ENCODE results near the gene FOXJ3.
A peak's percentile ranks its signal among the peaks of the same experiment; 100 is the strongest.

Gene FOXJ3

GRCh38 chr1:42335050-42335808 lies at the start of gene FOXJ3:
TSS of gene FOXJ3 (minus strand) at chr1:42335235. CDS start at chr1:42311093, 24,142 bp downstream.
- DNase-seq (ENCODE audit: low spot score), result peak; percentile 95

DNA sequence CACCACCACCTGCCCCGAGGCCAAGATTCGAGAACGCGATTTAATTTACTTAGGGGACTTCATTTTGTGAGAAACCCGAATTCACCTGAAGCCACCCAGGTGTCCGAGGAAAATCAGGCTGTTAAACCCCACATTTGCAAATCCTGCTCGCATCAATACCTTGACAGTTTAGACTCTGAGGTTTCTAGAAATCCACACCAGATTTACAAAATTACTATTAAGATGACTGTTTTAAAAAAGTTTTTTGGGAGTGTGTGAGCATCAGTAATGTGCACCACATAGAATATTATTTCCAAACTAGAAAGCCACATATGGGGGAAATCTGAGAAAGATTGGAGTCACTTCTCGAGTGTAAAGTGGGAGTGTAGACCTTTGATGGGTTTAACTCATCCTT lies 46.2 kb upstream of the FOXJ3 start:
- no peak for DNase-seq (ENCODE audit: low spot score)

DNA sequence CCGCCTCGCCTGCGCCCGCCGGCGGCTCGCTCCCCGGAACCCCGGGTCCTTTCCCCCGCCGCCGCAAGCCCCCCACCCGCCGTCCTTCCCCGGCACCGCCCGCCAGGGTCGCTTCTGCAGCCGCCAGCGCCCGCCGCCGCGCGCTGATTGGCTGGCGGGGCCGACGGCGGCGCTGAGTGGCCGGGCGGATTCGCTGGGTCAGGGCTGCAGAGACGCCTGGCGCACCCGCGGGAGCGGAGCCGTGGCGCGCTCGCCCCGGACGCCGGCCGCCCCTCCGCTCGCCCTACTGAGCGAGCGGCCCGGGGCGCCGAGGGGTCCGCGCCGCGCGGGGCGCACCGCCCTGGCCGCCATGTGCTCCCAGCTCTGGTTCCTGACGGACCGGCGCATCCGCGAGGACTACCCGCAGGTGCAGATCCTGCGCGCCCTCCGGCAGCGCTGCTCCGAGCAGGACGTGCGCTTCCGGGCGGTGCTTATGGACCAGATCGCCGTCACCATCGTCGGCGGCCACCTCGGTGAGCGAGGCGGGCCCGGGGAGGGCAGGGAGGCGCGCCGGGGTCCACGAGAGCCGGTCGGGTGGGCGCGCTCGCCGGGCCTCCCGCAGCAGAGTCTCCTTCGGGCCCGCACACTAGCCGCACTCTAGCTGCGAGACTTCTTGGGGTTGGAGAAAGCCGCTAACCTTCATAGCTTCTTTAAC lies 45.7 kb upstream of the FOXJ3 start, which contains the start of gene RIMKLA:
RIMKLA (plus strand) TSS at position 207 of the 694 bp plus-strand sequence; CDS start at position 350, 143 bp downstream.
- peak; percentile 87 for DNase-seq (ENCODE audit: low spot score)

DNA sequence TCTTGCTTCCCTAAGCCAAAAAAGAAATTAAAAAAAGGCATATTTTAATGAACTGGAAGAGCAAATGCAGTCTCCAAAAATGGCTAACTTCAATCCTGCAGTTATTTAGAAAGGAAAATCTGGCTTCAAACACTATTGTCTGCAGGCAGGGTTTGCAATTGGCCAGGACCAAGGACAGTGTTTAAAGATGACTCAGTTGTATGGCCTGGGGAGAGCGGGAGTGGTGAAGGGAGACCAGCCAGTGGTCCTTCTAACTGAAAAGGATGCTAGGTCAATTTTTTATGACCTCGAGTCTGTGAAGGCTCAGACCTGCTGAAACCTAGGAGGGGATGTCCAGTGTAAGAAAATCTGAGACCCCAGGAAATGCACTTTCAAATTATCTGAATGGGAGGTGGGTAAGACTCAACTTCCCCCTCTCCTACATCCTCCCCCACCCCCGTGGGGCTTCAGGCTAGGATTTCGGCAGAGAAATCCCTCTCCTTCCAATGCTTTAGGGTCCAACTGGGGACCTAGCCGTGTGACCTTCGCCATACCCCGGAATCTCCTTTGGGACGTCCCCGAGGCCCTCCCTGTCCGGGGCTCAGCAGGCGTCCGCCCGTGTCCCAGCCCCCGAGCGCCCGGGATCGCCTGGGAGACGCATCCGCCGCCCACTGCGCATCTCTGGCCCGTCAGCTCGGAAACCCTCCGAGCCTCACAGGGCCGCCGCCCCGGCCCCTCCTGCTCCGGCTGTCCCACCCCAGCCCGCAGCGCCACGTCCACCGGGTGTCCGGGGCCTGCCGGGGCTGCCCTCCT lies 45.0 kb upstream of the FOXJ3 start:
- DNase-seq (ENCODE audit: low spot score), result peak; percentile 48

- DNase-seq (ENCODE audit: low spot score), result no peak
Measured at GRCh38 chr1:42372796-42373195, 37.8 kb upstream of the FOXJ3 start.

GRCh38 chr1:42370876-42371549 lies 36.0 kb upstream of the FOXJ3 start:
- DNase-seq (ENCODE audit: low spot score), result no peak

DNA sequence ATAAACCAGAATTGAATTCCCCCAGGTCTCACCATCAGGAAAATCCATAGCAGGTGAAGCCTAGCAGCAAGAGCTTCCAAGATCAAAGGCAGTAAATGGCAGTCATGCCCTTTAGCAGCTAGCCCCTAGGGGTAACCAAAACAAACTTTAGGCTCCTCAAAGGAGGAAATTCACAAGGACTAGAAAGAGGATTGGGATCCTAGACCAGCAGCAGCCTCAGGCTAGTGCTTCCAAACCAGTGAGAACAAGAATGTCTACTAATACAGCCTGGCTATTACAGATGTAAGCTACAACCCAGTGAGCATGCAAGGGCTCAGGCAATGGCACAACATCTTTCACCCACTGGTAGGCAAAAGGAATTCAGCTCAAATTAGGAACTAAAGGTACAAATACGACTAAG lies 34.4 kb upstream of the FOXJ3 start:
- DNase-seq (ENCODE audit: low spot score), result no peak

DNA sequence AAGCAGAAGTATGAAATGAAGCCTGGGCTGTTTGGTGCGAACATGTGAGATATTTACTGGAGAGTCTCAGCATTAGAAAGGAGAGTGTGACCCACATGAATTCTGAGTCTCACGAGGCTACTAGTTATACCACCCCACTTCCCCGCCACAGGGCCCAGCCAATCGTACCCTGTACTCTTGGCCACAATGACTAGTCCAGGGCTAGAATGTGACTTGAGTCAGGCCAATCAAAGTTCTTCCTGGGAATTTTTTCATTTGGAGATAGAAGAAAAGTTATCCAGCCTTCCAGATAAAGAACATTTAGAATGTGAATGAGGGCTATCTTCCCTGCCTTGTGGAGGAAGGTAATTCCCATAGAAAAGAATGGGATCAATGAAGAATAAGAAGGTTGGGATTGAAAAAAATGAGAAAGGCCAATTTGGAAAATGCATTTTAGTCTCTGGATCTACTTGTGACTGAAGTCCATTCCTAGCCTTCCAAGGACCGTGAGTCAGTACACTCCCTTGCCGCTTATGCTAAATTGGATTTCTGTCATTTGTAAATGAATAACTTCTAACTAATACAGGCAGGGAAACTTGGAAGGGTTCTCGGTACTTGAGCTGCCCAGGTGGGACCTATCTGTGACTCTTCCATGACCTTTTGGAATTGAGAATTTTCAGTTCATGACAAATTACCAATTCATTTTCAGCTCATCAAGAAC lies 33.2 kb upstream of the FOXJ3 start:
- no peak for DNase-seq (ENCODE audit: low spot score)

DNA sequence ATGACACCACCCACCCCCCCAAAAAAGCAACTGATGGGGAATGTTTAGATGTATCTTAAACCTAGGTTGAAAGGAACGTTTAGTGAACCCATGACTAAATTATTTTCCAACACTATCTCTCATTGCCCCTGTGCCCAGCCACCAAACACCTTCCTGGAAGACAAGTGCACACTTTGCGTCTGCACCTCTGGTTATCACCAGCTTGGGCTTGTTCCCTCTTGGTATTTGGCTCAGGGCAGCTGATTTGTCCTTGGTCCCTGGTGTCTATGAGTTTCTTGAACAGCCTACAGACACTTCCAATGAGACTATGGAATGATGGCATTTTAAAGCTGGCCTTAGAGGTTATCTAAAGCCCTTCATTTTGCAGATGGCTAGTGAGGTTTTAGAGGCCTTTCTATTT lies 30.1 kb upstream of the FOXJ3 start:
- no peak for DNase-seq (ENCODE audit: low spot score)

DNA sequence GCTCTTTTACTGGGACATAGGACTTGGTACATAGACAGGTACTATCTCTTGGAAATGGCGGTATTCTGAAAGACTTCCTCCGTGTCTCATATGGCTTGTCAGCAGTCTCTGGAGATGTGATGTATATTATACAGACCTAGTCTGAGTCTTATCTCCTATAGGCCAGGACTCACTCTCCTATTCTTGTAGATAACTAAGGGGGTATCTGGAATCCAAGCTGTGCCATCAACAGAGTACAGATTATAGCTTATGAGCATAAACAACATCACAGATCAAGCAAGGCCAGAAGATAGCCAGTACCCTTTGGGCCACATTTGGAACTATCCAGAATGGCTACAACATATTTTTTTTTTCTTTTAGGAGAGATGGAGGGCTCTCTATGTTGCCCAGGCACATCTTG lies 29.5 kb upstream of the FOXJ3 start:
- no peak for DNase-seq (ENCODE audit: low spot score)

GRCh38 chr1:42364089-42364488 lies 29.1 kb upstream of the FOXJ3 start:
- DNase-seq (ENCODE audit: low spot score), result no peak

DNA sequence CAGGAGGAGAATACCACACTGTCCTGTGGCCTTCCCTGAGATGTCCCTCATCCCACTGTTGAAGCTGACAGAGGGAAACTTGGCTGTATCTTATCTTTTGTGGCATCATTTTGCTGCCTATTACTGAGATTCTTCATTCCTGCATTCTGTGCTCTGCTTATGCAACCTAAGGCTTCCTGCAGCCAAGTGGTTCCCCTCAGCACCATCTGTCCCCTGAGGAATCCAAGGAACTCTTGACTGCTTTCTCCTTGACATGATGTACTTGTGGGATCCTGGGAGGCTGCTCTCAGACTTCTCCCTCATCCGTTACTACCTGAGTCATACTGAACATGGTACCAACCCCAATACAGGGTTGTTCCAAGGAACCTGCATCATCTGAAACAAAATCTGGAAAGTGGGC lies 24.4 kb upstream of the FOXJ3 start:
- no peak for DNase-seq (ENCODE audit: low spot score)

DNA sequence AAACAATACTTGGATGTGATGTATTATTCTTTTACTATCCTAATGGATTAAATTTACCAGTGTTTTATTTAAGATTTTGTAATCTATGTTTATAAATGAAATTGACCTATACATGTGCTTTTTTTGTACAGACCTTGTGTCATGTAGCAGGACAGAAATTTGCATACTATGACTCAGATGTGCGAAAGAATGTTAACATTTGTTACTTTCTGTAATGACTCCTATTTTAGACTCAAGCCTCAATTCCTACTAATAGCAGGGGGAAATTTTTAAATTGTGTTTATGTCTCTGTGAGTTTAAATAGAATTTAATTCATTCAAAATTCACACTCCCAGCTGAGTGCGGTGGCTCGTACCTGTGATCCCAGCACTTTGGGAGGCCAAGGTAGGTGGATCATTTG lies 23.8 kb upstream of the FOXJ3 start:
- no peak for DNase-seq (ENCODE audit: low spot score)

DNA sequence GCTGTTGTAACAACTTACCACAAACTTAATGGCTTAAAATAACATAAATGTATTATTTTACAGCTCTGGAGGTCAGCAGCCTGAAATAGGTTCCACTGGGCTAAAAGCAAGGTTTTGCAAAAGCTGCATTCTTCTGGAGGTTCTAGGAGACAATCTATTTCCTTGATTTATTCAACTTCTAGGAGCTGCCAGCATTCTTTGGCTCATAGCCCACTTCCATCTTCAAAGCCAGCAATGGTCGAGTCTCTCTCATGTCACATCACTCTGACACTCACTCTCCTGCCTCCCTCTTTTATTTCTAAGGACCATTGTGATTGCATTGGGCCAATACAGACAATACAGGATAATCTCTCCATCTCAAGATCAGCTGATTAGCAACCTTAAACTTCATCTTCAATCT lies 15.1 kb upstream of the FOXJ3 start:
- DNase-seq (ENCODE audit: low spot score), result no peak

GRCh38 chr1:42348498-42348897 lies 13.5 kb upstream of the FOXJ3 start:
- no peak for DNase-seq (ENCODE audit: low spot score)

- DNase-seq (ENCODE audit: low spot score), result no peak
Measured at GRCh38 chr1:42343049-42343448, 8.0 kb upstream of the FOXJ3 start.

GRCh38 chr1:42340901-42341300 lies 5.9 kb upstream of the FOXJ3 start:
- DNase-seq (ENCODE audit: low spot score), result no peak

DNA sequence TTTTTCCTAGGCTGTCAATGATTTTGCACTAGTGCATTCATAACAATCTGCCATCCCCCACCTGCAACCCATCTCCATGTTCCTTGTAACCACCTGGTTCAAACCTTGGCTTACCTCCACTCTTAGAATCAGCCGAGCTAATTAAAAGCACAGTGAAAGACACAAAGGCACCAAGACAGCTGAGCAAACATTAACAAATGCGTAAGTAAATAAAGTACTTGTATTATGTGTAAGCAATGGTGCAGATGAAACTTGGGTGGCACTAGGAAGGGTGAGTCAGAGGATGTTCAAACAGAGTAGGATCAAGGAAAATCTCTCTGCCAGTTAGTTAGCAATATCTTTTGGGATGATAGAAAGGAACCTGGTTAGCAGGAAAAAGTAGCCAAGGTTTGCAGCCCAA lies 5.1 kb upstream of the FOXJ3 start:
- no peak for DNase-seq (ENCODE audit: low spot score)

DNA sequence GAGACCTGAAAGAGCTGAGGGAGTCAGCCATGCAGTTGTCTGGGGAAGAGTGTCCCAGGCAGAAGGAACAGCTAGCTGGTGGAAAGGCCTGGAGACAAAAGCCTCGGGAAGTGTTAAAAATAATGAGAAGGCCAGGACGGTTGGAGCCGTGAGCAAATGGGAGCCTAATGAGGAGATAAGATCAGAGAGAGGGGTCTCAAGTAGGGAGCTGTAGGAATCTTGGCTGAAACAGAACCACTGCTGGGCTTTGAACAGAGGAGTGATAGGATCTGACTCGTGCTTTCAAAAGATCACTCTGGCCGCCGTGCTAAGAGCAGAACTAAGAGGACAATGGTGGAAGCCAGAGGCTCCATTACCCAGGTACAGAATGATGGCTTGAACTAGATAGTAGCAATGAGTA lies 1.9 kb upstream of the FOXJ3 start:
- no peak for DNase-seq (ENCODE audit: low spot score)

DNA sequence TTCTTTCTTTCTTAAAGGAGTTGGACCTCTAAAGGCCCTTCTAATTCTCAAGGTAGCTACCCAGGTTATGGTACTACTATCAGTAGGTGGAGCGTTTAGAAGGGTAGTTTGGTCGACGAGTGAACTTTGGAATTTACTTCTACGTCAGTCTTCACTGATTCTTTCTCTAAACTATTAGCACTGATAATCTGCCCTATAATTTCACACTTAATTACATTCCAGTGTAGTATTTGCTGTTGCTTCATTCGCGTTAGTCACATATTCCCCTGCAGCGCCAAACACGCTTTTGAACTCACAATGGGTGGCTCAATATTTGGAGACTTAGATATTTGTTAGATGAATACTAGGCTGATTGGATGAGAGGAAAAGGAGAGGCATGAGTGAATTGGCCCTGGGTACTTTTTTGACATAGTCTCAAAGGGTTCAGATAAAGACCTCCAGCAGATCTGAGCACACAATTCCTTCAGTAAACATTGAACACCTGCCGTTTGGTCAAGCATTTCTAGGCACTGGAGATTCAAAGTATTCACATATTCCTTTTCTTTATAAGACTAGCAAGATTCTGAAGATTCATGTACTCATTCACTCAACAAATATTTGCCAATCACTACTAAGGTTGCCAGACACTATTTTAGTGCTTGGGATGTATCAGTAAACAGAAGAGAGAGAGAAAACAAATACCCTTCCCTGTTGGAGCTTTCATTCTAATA lies 929 bp upstream of the FOXJ3 start:
- DNase-seq (ENCODE audit: low spot score), result no peak
